NCI-H2107 (cell line): ENCODE results near the gene GC.
"Not testable (repeated sequence)": the region's sequence is repeated elsewhere in the genome, so short reads cannot be mapped to it uniquely, and the experiment has no call there.

ENCODE experiments used
- DNase-seq: peaks from one replicate; lab custom pipeline; 2025; lab: John Stamatoyannopoulos, UW

The GC gene, protein sequence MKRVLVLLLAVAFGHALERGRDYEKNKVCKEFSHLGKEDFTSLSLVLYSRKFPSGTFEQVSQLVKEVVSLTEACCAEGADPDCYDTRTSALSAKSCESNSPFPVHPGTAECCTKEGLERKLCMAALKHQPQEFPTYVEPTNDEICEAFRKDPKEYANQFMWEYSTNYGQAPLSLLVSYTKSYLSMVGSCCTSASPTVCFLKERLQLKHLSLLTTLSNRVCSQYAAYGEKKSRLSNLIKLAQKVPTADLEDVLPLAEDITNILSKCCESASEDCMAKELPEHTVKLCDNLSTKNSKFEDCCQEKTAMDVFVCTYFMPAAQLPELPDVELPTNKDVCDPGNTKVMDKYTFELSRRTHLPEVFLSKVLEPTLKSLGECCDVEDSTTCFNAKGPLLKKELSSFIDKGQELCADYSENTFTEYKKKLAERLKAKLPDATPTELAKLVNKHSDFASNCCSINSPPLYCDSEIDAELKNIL

DNA sequence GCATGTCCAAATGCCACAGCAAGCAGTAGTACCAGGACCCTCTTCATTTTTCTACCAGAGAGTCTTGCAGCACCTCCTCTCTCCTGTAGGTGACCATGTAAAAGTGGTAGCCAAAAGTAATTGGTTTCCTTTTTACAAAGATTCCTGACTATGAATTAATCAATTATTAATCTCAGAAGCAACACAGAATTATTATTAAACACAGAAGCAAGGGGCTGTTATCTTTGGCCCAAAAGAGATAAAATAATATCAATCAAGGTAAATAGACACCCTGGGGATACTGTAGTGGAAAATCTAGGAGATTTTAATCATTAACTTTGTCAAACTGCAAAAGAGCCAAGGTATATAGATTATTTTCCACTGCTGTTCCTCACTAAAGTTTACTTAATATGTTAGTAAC is at the start of gene GC:
Gene GC (minus strand): TSS at position 108 of the 400 bp plus-strand sequence. CDS start 61 bp downstream, at position 47.
- DNase-seq: no peak

GRCh38 chr4:71833232-71833900 is 49.5 kb upstream of the GC start:
- no peak for DNase-seq

DNA sequence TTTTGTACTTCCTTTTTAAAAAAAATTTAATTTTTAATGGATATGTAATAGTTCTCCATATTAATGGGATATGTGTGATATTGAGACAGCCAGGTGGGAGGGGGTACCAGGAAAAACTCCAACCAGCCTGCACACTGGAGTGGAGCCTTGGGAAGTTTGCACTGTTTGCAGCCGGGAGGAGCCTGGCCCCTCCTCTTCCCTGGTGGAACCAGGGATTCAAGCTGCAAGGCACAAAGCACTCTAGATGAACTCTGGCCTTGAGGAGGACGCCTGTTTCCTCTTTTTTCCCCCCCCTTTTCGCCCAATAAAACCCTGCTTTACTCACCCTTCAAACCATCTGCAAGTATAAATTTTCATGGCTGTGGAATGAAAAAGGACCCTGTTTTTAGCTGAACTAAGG is 48.2 kb upstream of the GC start:
- no peak for DNase-seq

- no peak for DNase-seq
These were observed 46.8 kb upstream of the GC start for GRCh38 chr4:71830497-71831190.

DNA sequence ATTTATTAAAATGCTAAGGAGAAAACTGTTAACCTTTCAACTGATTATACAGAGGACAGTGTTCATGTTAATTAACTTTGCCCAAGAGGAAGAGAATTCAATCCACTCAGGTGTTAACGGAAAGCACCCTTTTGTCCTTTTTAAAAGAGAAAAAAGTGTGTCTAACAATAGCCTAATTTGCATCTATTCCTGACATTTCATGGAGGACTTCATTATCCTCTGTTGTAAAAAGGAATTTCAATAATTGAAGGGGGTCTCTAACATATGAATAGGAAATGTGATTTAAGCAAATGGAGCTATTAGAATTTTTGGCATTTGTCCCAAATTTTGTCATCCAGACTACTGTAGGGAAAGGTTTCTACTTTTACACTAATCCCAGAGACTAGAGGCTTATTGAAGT is 44.6 kb upstream of the GC start:
- no peak for DNase-seq

- DNase-seq: no peak
These were observed 43.9 kb upstream of the GC start for GRCh38 chr4:71827826-71828225.

GRCh38 chr4:71816676-71817303 is 32.9 kb upstream of the GC start:
- DNase-seq: no peak

- no peak for DNase-seq
These were observed 30.6 kb upstream of the GC start for GRCh38 chr4:71814433-71814832.

DNA sequence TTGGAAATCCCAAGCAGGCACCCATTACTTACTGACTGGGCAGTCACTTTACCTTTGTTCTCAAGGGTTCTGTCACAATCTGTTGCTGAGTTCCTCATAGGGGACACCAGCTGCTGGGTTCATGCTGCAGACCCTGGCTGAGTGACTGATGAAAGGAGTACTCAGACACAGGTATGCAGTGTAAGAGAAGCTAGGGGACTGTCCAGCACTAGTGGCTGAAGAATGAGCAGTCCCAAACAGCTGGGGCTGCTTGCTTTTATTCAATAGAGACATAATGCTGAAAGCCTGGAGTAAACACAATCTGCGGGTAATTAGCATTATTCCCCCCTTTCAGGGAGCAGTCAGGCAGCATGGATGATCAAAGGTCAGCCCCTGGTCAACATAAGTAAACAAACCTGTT is 25.9 kb upstream of the GC start:
- not testable (repeated sequence) for DNase-seq

DNA sequence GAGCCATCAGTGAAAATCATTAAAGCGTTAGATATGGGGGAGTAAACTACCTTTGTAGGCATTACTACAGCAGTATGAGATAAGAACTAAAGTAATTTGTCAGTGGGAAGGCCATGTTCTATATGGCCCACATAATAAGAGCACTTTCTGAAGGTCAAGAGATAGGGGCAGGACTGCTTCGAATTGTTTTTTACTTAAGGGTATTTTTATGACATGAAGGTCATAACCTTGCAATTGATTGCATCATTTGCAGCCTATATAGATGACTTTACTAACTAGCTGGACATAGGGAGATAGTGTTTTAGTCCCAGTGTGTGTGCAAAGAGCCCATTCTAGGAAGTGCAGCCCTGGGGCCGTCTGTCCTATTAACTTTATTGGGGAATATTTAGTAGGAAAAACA is 23.6 kb upstream of the GC start:
- DNase-seq: no peak

- not testable (repeated sequence) for DNase-seq
These were observed 21.4 kb upstream of the GC start for GRCh38 chr4:71805230-71805629.

DNA sequence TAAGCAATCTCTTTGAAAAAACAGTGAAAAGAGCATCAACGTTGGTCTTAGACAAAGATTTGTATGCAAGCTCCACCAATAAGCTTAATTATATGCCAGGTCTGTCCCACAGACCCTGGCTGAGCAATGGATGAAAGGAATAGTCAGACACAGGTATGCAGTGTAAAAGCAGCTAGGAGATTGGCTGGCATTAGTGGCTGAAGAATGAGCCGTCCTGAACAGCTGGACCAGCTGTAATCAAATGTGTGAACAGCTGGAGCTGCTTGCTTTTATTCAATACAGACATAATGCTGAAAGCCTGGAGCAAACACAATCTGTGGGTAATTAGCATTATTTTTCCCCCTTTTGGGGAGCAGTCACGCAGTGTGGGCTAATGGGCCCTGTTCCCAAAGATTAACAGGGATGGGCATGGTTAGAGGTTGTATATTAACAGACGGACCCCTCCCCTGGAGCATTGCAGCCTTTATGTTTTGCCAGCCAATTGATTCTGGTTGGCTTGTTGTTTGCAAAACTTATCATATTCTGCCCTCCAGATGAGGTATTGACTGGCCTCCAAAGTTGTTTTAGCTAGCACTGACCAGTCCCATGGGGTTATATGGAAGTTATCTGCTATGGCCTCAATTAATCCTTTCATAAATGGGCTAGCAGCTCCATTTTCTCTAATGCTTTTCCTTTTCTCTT is 20.3 kb upstream of the GC start:
- not testable (repeated sequence) for DNase-seq

GRCh38 chr4:71785959-71786358 is 2.1 kb upstream of the GC start:
- no peak for DNase-seq

DNA sequence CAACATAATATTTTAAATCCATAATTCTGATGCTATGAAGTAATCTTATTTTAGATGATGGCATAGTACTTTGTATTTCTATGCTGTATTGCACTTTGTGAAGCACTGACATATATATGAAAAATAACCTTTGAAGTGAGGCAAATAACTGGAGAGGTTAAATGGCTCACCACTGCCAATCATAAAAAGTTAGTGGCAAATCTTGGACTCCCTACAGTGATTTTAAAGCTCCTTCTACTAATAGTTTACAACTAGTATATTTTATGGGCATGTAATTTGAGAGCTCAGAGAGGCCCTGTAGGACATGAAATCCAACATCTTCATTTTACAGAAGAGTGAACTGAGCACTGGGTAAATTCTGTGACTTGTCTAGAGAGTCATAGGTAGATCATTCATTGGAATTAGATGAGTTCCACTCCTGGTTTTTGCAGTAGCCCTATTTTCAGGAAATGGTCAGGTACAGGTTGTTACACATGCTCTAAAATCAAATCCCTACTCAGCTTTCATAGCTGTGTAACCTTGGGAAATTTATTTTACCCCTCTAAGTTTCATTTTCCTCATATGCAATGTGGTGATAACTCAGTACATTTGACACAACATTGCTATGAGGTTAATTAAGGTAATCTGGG is 804 bp upstream of the GC start:
- no peak for DNase-seq

- no peak for DNase-seq
These were observed 6.0 kb downstream of the GC start for GRCh38 chr4:71777891-71778290.

GRCh38 chr4:71775449-71775848 is 8.4 kb downstream of the GC start:
- DNase-seq: no peak

DNA sequence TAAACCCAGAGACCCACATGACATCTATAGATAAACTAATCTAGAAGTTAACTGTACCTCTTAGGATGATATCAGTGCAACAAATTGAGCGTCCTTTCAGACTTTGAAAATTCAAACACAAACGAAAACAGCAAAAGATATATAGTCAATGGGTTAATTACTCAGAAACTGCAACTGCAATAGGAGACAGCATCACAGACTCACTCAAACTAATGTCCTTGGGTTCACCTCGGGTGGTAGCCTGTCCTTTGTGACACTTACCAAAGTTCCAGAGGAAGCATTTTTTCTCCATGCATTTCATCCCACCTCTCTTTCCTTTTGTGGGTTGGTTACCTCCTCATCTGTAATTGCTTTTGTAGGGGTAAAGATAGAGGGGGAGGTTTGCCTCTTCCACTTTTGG is 9.7 kb downstream of the GC start:
- no peak for DNase-seq

GRCh38 chr4:71773004-71773403 is 10.9 kb downstream of the GC start:
- DNase-seq: no peak

DNA sequence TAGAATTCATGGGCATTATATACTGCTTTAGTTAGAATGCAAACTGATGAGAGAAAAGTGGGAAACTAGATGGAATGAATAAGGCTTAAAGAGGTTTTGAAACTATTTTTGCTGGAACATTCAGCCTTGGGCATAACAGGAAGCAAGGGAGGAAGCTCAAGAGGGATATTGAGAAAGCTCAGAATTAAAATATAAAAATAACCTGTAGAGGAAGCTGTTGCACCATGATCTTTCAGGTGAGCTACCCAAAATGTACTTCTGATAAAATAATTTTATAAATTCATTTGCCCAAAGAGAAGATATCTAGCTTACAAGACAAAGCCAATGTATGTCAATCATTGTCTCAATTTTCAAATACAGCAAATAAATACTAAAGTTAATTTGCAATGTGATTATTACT is 11.3 kb downstream of the GC start:
- DNase-seq: no peak

- no peak for DNase-seq
These were observed 12.3 kb downstream of the GC start for GRCh38 chr4:71771613-71772012.

DNA sequence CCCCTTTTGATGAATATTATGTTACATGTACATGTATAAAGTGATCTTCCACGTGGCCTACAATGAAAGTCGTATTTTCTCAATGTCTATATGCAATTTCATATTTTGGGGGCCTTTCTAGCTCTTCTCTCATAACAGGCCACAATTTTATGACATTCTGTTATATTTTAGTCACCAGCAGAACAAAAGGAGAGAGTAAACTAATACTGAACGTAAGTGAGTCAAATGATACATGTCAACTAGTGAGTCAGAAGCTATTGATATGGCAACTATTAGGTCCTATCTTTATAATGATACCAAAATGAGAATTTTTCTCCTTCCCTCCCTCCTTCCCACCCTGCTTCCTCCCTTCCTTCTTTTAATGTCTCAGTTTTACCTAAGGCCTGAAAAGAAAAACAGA is 14.4 kb downstream of the GC start:
- no peak for DNase-seq
